Breast epithelium (tissue), 3 donors: ENCODE data around the gene RBM33.

Experiments
- POLR2A ChIP-seq: fragments of 450-650 bp; IDR thresholded peaks from one replicate; pipeline ENCODE4 v1.6.1; 2016; ENCODE audit warnings: antibody characterized with exemption, mild to moderate bottlenecking, moderate library complexity
- POLR2AphosphoS5 ChIP-seq, 3 donors: sonication (generic); formaldehyde crosslinking; IDR thresholded peaks; one replicate each; pipeline ENCODE4 v1.6.1; 2017; ENCODE audit warnings: antibody characterized with exemption in 3 of 3
- TF ChIP-seq, protein P1 (sequence below), 3 donors: fragments of 450-650 bp; IDR thresholded peaks; one replicate each; pipeline ENCODE4 v1.5.1; 2016 to 2017; ENCODE audit warnings: antibody characterized with exemption in 3 of 3, mild to moderate bottlenecking in 3 of 3, moderate library complexity in 3 of 3

DNA sequence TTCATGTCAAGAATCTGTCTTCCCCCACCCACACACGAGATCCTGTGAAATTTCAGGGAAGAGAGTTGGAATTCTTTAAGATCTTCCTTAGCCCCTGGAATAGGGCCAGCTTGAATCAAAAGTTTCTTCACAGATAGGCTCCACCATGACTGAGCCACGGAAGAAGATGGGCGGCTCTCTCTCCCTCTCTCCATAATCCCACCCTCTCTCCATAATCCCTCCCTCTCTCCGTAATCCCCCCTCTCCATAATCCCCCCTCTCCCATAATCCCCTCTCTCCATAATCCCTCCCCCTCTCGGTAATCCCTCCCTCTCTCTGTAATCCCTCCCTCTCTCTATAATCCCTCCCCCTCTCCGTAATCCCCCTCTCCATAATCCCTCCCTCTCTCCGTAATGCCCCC is 147.4 kb downstream of the RBM33 start:
- TF ChIP-seq, protein P1, sequence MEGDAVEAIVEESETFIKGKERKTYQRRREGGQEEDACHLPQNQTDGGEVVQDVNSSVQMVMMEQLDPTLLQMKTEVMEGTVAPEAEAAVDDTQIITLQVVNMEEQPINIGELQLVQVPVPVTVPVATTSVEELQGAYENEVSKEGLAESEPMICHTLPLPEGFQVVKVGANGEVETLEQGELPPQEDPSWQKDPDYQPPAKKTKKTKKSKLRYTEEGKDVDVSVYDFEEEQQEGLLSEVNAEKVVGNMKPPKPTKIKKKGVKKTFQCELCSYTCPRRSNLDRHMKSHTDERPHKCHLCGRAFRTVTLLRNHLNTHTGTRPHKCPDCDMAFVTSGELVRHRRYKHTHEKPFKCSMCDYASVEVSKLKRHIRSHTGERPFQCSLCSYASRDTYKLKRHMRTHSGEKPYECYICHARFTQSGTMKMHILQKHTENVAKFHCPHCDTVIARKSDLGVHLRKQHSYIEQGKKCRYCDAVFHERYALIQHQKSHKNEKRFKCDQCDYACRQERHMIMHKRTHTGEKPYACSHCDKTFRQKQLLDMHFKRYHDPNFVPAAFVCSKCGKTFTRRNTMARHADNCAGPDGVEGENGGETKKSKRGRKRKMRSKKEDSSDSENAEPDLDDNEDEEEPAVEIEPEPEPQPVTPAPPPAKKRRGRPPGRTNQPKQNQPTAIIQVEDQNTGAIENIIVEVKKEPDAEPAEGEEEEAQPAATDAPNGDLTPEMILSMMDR (IDR thresholded peaks at IDR 0.05), result no peak
- TF ChIP-seq POLR2AphosphoS5 (IDR thresholded peaks at IDR 0.05), result no peak
- TF ChIP-seq POLR2A, result no peak
